Endothelial cell of hepatic sinusoid (primary cell): ENCODE measurements around the gene LSR.

ENCODE experiments used
- in situ Hi-C: cut with HindIII; loops from 2 replicates; pipeline ENCODE4 v1.10.0; 2017; ENCODE audit warnings: low sequenced_read_pairs

LSR gene

DNA sequence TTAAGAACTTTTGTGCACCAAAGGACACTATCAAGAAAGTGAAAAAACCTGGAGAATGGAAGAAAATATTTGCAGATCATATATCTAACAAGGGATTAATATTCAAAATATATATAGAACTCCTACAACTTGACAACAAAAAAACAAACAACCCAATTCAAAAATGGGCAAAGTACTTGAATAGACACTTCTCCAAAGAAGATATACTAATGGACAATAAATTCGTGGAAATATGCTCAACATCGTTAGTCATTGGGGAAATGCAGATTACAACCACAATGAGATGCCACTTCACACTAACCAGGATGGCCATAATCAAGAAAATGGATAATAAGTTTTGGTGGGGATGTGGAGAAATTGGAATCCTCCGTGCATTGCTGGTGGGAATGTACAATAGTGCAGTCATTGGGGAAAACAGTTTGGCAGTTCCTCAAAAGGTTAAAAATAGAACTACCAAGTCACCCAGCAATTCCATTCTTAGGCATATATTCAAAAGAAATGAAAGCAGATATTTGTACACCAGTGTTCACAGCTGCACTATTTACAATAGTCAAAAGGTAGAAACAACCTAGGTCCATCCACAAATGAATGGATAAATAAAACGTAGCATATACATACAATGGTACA lies 2.2 kb upstream of the LSR start:
- in situ Hi-C loops = no loop called here

GRCh38 chr19:35247526-35248309 lies 1.1 kb upstream of the LSR start:
- in situ Hi-C loops = no loop called here

- in situ Hi-C loops = no loop called here
Measured at GRCh38 chr19:35249146-35249847, 495 bp downstream of the LSR start.

GRCh38 chr19:35249848-35250711 lies 1.3 kb downstream of the LSR start:
- in situ Hi-C loops = no loop called here

GRCh38 chr19:35251456-35251855 lies 2.7 kb downstream of the LSR start:
- in situ Hi-C loops = no loop called here

DNA sequence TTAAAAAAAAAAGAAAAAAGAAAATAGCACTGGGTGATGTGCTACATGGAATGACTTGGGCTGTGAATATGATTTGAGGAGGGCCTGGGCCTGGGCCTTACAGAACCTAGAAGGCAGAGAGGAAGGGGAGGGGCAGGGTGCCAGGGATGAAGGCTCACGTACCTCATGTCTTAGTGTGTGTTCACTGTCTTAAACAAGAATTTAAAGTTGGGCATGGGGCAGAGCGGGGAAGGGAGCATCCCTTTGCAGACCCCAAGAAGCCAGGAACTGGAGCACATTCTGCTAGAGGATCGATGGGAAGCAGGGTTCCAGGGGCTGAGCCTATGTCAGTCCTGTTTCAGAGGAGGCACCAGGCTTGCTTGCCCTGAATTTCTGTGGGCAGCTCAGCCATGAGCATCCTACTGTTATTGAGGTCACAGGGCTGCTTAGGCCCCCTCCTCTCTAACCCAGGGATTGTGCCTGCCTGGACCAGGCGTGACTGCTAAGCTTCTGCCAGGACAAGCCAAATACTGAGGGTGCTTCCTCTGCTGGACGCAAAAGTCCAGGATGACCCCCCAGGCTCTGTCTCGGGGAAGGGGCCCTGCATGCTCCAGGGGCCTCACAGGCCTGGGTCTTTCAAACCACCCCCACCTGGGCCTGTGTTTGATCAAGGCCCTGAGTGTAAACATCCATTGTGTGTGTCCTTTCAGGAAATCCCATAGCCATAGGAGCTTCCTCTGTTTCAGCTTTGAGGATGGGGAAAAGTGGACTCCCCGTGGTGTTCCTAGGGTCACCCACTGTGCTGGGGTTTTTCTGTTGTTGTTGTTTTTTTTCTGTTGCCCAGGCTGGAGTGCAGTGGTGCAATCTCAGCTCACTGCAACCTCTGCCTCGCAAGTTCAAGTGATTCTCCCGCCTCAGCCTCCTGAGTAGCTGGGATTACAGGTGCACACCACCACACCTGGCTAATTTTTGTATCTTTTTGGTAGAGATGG lies 4.8 kb downstream of the LSR start:
- in situ Hi-C loops = no loop called here

GRCh38 chr19:35254341-35255297 lies 5.8 kb downstream of the LSR start:
- in situ Hi-C loops = no loop called here

GRCh38 chr19:35256566-35256965 lies 7.8 kb downstream of the LSR start:
- in situ Hi-C loops = no loop called here

DNA sequence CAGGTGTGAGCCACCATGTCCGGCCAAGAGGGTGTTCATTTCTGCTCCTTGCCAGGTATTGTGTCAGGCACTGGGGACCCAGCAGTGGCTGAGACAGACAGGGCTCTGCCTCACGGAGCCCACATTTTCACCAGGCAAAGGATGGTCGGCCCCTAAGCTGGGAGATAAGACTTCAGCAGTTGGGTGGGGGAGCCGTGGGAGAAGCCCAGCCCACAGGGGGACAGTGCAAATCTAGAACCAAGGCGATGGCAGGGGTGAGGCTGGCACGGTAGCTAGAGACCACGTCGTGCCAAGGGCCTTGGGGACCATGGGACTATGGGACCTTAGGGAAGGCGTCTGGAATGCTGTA lies 8.3 kb downstream of the LSR start:
- in situ Hi-C loops = no loop called here

- in situ Hi-C loops = no loop called here
Measured at GRCh38 chr19:35260694-35261304, 12.0 kb downstream of the LSR start.

- in situ Hi-C loops = no loop called here
Measured at GRCh38 chr19:35261356-35262100, 12.7 kb downstream of the LSR start.

DNA sequence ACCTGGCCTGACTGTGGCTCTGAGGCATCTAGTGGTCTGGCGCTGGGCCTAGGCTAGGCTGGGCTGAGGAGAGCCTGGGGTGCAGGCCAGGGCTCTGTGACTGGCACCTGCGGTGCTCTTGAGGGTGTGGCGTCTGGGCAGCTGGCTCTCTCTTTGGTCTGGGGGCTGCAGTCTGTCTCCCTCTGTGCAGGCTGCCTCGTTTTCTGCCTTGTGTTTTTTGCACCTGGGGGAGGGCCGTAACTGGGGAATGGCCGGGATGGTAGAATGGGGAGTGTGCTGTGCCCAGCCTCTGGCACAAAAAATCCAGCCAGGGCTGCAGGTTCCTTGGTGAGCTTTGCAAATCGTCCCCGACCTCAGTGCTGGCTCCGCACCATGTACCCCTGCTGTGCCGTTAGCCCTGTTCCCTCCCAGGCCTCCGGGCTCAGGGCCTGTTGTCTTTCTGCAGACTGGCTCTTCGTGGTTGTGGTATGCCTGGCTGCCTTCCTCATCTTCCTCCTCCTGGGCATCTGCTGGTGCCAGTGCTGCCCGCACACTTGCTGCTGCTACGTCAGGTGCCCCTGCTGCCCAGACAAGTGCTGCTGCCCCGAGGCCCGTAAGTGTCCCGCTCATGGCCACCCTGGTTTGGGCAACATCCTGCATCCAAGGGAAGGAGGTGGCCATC lies 13.4 kb downstream of the LSR start:
- in situ Hi-C loops = no loop called here

GRCh38 chr19:35264268-35265125 lies 15.7 kb downstream of the LSR start:
- in situ Hi-C loops = no loop called here

GRCh38 chr19:35265126-35265899 lies 16.5 kb downstream of the LSR start:
- in situ Hi-C loops = no loop called here

DNA sequence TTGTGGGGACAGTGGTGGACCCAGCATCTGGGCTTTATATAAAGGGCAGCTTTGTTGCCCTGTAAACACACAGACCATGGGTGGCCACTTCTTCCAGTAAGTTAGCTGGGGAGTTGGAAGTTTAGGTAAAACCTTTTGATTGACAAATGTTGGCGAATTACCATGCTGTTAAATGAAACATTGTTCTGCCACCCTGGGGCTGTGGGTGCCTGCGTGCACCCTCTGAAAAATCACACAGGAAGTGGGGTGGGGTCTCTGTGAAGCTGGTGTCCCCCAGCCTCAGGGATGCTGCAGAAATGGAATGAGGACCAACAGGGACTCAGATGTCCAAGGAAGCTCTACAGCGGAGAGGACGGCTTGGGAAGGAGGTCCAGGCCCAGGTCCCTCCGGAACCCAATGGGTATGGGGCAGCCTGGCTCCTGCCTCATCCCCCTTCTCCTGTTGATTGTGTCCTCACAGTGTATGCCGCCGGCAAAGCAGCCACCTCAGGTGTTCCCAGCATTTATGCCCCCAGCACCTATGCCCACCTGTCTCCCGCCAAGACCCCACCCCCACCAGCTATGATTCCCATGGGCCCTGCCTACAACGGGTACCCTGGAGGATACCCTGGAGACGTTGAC lies 17.2 kb downstream of the LSR start:
- in situ Hi-C loops = no loop called here
